ENCODE results near the gene SNX25.

DNA sequence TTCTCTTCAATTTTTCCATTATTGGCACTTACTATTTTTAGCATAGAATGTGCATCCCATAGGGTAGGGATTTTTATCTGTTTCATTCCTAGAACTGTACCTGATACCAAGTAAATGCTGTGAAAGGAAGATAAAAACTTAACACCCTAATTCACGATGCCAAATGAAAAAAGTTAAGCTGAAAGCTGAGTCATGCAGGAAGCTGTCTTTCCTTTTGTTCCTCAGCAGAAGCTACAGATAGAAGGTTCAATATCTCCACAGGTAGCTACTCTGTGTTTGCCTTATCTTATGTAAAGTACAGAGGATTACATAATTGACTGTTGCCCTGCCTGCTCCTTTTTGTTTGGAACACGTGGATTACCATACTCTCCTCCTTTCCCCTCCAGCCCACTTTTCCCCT lies 109.3 kb downstream of the SNX25 start:
- TF ChIP-seq, protein P1, sequence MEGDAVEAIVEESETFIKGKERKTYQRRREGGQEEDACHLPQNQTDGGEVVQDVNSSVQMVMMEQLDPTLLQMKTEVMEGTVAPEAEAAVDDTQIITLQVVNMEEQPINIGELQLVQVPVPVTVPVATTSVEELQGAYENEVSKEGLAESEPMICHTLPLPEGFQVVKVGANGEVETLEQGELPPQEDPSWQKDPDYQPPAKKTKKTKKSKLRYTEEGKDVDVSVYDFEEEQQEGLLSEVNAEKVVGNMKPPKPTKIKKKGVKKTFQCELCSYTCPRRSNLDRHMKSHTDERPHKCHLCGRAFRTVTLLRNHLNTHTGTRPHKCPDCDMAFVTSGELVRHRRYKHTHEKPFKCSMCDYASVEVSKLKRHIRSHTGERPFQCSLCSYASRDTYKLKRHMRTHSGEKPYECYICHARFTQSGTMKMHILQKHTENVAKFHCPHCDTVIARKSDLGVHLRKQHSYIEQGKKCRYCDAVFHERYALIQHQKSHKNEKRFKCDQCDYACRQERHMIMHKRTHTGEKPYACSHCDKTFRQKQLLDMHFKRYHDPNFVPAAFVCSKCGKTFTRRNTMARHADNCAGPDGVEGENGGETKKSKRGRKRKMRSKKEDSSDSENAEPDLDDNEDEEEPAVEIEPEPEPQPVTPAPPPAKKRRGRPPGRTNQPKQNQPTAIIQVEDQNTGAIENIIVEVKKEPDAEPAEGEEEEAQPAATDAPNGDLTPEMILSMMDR (IDR thresholded peaks at IDR 0.05; ENCODE audit: poor library complexity, severe bottlenecking) = no peak
- TF ChIP-seq EP300 (conservative IDR thresholded peaks at IDR 0.05; ENCODE audit: poor library complexity, severe bottlenecking) (no peak), EZH2 (IDR thresholded peaks at IDR 0.05; ENCODE audit: borderline replicate concordance, insufficient read depth, low read length, poor library complexity, severe bottlenecking) (no peak), RAD21 (conservative IDR thresholded peaks at IDR 0.05) (no peak), TAF1 (IDR thresholded peaks at IDR 0.05; ENCODE audit: low read depth) (no peak)

Data from neural cell (in vitro differentiated cells).